DLD1 (cell line): ENCODE measurements around the gene NENF.
"Not testable (repeated sequence)": the region's sequence is repeated elsewhere in the genome, so short reads cannot be mapped to it uniquely, and the experiment has no call there.

Experiments
- in situ Hi-C: cut with HindIII; loops from 2 replicates; pipeline ENCODE4 v1.10.0; 2017; ENCODE audit warnings: low sequenced_read_pairs

The NENF gene

DNA sequence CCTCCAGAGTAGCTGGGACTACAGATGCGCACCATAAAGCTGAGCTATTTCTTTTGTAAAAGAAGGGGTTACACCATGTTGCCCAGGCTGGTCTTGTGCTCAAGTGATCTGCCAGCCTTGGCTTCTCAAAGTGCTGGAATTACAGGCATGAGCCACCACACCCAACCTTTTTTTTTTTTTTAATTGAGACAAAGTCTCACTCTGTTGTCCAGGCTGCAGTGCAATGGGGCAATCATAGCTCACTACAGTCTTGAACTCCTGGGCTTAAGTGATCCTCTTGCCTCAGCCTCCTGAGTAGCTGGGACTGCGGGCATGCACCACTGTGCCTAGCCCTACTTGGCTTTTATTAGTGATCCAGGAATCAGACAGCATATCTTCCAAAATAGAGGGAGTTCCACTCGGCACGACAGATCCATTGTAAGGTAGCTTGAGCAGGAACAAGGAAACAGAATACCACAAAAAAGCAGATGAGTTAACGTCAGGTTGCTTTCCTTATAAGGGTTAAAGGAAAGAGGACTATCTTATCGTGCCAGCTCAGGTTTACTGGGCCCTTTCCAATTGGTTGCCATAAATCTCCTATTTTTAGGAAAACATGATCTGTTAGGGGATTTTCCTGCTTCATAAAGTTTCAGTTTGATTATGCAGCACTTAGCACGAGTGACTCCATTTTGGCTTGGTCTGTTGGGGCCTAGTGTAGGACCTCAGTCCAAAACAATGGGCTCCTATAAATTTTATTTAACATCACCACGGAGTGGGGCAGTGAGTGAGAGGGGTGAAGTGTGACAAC, 45.2 kb downstream of the NENF start:
- in situ Hi-C loops = no loop called here

DNA sequence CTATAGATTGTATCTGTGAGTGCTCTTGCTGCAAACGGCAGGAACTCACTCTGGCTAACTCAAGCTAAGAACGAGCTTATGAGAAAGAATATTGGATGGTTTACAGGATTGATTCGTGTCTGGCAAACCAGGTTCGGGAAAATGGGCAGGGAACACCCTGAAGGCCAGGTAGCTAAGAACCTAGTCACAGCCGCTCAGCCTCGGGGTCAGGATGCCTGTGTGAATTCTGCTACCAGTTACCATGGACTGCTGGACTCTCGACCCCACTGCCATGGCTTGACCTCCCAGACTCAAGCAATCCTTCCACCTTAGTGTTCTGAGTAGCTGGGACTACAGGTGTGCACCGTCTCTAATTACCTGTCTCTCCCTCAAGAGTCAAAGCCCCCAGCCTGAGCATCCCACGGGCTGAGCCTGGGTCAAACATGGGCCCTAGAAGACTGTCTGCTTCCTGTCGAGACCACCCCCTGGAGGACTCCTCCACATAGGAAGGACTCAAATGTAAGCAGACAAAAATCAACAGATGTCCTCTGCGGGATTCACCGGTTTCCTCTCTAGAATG, 45.8 kb downstream of the NENF start:
- in situ Hi-C loops = no loop called here

DNA sequence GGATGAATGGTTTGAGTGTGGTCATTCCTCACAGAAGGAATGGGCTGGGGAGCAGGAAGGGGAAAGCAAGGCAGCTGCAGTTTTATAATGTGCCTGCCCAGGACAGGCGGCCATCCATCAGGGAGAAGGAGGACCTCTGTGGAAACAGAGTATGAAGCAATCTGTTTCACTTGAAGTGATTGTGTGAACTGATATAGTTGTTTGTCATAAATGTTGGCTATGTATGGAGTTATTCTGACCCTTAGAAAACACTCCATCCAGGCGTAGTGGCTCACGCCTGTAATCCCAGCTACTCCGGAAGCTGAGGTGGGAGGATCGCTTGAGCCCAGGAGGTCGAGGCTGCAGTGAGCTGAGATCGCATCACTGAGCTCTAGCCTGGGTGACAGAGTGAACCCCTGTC, 46.5 kb downstream of the NENF start:
- in situ Hi-C loops = no loop called here

DNA sequence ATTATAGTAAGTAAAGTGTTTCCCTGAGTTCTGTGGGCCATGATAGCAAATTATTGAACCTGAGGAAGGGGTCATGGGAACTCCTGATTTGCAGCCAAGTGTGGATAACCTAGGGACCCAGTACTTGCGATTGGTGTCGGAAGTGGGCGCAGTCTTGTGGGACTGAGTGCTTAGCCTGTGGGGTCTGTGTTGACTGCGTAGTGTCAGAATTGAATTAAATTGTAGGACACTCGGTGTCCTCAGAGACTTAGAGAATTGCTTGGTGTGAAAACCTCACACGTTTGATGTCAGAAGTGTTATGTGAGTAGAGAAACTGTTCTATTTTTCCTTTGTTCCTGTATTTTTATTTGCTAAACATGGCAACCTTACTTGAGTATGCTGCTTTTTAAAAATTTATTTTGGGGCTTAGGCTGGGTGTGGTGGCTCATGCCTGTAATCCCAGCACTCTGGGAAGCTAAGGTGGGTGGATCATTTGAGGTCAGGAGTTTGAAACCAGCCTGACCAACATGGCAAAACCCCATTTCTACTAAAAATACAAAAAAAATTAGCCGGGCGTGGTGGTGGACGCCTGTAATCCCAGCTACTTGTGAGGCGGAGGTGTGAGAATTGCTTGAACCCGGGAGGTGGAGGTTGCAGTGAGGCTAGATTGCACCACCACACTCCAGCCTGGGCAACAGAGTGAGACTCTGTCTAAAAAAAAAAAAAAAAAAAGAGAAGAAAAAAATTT, 48.2 kb downstream of the NENF start:
- in situ Hi-C loops = not testable (repeated sequence)

DNA sequence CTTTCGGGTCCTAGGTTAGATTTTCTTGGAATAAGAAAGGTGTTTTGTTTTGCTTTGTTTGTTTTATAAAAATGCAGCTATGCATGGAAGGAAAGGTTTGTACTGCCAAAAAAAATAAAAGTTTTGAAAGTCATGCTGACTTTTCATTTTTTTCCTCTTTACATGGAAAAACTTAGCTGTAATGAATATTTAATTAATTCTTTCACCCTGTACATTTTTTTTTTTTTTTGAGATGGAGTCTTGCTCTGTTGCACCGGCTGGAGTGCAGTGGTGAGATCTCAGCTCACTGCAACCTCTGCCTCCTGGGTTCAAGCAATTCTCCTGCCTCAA, 48.7 kb downstream of the NENF start:
- in situ Hi-C loops = no loop called here

DNA sequence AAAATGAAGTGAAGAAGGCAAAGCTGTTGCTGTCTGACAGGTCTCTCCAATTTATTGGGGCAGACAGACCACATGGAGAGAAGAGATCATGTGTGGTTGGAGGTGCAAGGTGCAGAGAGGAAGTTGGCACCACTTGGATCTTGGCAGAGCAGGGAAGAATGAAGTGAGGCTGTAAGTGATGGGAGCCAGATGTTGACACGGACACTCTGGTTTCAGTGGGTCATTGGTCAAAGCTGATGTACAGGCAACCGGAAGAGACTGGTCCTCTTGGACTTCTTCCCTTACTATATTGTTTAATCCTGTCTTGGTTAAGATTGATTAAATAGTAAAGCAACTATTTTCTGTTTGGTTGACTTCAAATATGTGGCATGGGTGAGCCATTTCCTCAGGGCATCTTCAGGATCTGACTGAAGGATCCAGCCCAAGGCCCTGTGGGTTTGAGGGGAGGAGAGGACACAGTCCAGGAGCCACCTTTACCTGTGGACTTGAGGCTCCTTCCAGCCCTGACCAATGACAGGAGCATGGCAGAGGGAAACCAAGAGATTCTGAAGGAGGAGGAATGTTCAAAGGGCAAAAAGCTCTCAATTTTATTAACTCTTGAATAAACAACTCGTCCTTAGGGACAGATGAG, 49.4 kb downstream of the NENF start:
- in situ Hi-C loops = no loop called here

DNA sequence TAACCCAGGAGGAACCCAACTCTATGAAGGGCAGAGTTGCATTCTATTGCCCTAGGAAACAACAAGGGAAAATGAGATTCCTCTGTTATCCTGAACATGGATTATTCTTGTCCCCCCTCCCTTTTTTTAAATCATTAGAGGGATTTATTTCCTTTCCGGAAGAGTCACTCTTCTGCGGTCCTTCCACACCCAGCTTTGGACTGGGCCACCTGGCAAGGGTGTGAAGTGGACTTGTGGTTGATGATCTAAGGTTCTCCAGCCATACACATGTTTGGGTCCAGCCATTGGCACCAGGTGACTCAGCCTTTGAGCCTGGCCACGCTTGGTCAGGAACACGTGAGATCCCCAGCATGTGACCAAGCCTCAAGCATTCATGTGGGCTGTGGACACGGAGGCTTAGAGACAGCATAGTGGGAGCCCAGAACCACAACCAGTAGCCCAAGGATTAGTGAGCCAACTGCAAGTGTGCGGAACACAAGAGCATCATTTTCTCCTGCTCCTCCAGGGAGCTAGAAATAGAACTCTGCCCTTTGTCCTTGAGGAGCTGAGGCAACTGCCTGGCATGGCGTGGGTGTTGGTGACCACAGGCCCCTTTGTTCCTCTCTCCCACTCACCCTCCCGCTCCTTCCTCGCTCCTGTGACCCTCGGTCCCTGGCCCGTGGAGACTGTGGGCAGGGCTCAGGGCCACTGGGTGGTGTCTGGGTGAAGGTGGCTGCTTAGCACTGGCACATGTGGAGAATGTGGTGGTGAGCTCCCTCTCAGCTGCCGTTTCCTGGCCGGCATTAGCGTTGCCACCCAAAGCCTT, 50.1 kb downstream of the NENF start:
- in situ Hi-C loops = no loop called here

DNA sequence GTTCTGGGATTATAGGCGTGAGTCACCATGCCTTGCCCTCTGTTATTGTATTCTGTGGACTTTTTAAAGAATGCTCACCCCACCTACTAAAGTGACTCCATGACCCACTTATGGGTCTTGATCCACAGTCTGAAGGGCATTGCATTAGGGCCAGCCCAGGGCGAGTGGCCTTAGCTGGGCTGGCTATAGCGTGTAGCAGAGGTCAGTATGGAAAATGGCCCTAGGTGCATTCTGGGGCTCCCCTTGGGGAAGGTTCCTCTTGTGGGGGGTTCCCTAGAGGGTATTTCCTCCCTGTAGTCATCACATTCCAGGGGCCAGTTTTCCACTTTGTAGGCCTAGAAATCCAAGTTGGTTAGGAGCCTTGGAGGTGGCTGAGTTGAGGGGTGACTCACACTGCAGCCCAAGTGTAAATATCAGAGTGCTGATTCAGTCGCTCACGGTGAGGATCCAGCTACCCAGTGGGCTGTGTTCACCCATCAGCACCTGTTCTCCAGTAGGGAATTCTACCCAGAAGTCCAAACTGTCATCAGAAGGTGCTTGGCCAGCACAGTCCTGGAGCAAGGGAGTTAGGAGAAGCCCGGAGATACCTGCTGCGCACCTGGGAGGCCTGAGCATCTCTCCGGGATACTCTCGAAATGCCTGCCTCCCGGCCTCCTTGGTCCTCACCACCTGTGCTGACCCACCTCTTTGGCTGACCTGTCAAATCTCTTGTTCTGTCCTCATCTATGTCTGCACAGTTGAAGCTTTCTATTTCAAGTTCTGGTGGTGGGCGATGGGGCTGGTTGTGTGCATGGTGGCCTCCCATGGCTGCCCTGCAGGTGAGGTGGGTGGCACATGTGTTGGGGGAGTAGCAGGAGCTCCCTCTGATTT, 52.2 kb downstream of the NENF start:
- in situ Hi-C loops = no loop called here

DNA sequence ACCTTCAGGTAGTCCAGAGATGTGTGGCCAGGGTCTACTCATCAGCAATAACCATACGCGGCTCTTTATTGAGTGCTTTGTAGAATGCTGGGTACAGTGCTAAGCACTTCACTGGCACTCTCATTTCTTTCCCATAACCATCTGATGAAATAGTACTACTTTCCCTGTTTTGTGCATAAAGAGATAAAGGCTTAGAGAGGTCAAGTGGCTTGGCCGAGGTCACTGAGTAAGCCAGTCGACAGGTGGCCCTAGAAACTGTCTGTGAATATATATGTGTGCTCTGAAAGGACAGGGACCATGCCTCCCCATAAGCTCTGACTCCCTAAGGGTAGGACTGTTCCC, 52.8 kb downstream of the NENF start:
- in situ Hi-C loops = no loop called here

DNA sequence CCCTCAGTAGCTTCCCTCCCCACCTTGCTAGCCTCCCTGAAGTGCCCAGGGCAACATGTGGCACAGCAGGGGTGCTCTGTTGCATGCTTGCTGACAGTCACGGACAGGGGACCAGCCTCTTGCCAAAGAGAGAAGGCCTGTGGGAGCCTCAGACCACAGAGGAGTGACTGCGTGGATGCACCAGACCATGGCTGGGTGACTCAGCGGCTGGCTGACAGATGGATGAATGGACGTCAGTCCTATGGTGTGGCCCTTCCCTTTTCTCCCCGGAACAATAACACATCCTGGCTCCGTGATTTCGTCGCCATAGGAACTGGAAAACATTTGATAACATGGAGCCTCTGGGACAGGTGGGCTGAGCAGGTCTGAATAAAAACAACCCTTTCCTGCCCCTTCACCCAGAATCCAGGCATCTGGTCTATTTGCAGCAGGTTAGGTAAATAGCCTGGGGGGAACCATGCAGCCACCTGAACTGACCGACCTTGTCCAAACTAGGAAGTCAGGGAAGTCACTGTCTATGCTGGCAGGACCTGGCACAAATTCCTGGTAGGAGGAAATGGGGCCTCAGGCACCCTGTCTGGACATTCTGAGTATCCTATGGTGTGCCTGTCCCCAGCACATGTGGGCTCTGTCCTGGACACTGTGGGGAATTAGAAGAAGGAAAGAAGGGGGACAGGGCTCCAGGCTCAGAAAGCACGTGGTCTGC, 53.3 kb downstream of the NENF start:
- in situ Hi-C loops = no loop called here

DNA sequence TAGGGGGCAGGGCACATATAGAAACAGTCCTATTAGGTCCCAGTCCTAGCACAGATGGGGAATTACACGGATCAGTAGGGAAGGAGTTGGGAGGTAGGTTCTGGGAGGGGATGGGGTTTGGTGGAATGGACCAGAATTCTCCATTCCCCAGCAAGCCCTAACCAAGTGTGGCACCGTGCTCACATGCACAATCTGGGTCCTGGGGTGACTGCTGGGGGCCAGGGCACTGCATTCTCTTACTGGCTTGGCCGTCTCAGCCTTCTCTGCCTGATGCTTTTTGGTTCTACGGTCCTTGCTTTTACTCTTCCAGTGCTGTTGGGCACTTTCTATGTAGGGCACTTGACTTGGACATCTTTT, 53.9 kb downstream of the NENF start:
- in situ Hi-C loops = no loop called here

DNA sequence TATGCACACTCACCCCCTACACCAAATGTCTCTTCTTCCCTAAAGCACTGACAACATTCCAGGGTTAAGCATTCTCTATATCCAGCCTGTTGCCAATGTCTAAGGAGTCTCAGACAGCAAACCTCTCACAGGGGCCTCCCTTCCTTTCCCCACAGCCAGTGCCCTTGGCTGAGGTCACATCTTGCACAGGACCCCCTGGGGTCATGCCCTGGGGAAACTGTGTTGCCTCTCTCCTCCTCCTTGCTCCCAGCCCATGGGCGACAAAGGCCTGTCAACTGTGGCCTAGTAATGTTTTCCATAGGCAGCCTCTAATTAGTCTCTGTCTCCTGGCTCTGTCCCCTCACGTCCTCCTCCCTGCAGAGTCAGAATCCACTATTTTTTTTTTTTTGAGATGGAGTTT, 54.6 kb downstream of the NENF start:
- in situ Hi-C loops = no loop called here

DNA sequence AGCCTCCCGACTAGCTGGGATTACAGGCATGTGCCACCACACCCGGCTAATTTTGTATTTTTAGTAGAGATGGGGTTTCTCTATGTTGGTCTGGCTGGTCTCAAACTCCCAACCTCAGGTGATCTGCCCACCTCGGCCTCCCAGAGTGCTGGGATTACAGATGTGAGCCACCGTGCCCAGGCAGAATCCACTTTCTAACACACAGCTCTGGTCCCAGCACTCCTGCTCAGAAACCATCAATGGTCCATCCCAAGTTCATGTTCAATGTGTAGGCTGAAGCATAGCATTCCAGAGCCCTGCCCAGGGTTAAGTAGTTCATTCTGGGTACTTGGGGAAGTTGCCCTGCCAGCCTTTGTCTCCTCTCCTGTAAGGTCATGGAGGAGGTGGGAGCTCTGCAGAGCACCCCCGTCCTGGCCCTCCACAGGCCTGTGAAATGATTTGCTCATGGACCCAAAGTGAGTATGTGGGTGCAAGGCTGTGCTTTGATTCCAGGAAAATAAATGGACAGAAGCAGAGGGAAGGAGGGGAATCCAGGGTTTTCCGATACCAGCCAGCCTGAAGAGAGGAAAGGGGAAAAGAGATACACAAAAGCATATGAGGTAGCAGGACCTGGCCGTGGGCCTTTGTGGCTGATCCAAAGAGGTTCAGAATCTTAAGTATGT, 55.2 kb downstream of the NENF start:
- in situ Hi-C loops = no loop called here

DNA sequence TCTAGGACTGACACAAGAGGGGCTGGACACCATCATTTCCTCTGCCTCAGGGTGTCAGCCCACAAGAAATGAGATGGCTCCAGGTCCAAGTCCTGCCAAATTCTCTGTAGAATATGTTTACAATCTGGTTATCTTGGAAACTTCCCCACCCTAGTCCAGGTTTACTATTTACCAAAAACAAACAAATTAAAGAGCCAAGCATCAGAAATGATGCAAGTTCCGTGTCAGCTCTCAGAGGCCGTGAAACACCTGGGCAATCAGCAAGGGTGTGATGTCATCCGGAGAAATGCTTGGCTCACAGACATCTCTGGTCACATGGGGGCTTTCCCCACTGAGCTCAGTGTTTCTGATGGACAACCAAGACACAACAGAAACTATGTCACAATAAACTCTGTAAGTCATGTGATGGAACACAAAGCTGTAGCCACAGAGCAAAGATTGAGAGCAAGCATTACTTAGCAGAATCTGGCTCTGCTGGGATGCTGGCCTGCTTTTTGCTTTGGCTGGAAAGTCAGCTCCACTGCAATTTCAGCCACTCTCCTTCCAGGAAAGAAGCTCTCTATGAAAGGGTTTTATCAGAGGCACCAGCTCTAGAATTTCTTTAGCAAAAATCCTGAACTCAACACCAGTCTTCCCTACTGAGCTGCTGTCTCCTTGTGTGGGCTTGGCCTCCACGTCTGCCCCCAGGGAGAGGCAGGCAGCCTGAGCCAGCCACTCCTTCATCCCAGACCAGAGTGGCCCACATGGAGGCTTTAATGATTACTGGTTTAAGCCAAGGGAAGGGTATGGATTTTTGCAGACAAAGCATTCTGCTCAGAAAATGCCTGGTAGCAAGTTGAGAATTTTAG, 55.9 kb downstream of the NENF start:
- in situ Hi-C loops = no loop called here

DNA sequence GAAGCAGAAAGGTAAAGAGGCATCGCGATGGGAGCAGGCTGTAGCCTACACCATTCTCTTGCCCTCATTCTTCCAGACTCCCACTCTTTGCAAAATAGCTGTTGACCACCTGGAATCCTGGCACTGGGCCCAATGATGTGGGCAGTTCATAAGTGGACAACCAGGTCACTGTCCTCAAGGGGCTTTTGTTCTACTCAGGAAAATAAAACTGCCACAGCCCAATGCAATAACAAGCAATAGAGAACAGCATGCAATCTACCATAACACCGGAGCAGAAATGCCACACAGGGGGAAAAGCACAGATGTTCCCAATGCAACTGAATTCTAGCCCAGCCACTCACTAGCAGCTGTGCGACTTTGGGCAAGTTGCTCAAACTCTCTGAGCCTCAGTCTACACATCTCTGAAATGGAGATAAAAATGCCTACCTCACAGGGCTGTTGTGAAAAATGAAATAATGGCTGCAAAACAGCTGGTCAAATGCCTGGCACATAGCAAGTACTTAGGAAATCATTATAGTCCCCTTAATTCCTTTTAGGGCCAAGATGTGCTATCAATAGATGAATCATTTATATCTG, 56.7 kb downstream of the NENF start:
- in situ Hi-C loops = no loop called here

DNA sequence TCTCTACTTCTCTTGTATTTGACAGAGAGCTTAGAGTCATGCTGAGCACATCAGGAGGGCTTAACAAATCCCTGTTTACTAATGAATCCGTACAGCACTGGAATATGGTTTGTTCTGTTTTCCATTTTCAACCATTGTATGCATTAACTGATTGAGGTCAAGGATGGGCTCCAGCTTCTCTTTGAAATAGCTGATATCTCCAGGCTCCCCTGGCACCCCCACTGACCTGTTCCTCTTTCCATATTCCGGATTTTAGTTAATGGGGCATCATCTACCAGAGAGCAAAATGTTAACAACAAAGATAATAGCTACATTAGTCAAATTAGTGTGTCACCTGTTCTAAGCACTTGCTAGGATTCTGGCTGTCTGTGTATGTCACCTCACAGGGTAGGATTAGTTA, 57.6 kb downstream of the NENF start:
- in situ Hi-C loops = no loop called here

DNA sequence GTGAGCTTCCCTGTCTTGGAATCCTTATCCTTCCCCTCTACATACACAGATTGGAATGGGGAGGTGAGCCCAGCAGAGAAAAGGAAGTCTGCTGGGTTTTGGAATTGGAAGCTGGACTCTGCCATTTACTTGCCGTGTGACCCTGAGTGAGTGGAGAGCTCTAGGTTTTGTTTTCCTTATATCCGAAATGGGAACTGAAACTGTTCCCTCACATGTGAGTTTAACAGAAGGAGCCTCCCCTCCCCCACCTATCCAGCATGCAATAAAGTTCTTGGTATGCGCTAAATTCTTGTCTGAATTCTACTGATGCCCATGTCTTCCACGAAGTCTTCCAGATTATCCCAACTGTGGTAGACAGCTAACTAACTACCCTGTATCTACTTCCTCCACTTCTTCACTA, 58.7 kb downstream of the NENF start:
- in situ Hi-C loops = no loop called here
